Lung (tissue), 12 donors: Measurements from ENCODE around the gene KLRD1. TPM values are rescaled to one million over a fixed set of nuclear protein-coding genes. Genes with fewer than 3 reads are reported as not detected.

Experiments used
- ATAC-seq: fragments of 200-7000 bp; cut with Tn5 transposase; one replicate; pipeline ENCODE4 v1.9.1; 2020; ENCODE audit warnings: moderate number of reproducible peaks; ENCODE audit not compliant: insufficient read depth, low FRiP score
- DNase-seq, 3 donors: peaks; one replicate each; pipeline ENCODE4 v3.0.0-alpha.2; 2013 to 2017
- H3K27ac ChIP-seq, 2 donors: one replicate each; pipeline ENCODE4 v1.5.1; 2013; ENCODE audit warnings: mild to moderate bottlenecking in 2 of 2, moderate library complexity in 2 of 2, control low read depth in 1 of 2, inconsistent platforms in 1 of 2, low read depth in 1 of 2, low read length in 1 of 2
- H3K27me3 ChIP-seq, 3 donors: one replicate each; pipeline ENCODE4 v1.5.1; 2013; ENCODE audit warnings: low read length in 2 of 3; ENCODE audit not compliant: control insufficient read depth in 3 of 3, insufficient read depth in 3 of 3
- H3K36me3 ChIP-seq, 4 donors: one replicate each; pipeline ENCODE4 v1.5.1; 2013; ENCODE audit warnings: low read length in 4 of 4, mild to moderate bottlenecking in 1 of 4, moderate library complexity in 1 of 4; ENCODE audit not compliant: control insufficient read depth in 4 of 4, insufficient read depth in 4 of 4
- H3K4me1 ChIP-seq, 5 donors: one replicate each; pipeline ENCODE4 v1.5.1; 2013; ENCODE audit warnings: low read length in 5 of 5, mild to moderate bottlenecking in 2 of 5, moderate library complexity in 1 of 5; ENCODE audit not compliant: control insufficient read depth in 5 of 5, insufficient read depth in 5 of 5
- H3K4me3 ChIP-seq: one replicate; pipeline ENCODE4 v1.5.1; 2013; ENCODE audit warnings: mild to moderate bottlenecking, control low read depth, moderate library complexity
- H3K9ac ChIP-seq, 2 donors: one replicate each; pipeline ENCODE4 v1.5.1; 2013; ENCODE audit warnings: low read length in 2 of 2, control low read depth in 1 of 2; ENCODE audit not compliant: insufficient read depth in 1 of 2
- H3K9me3 ChIP-seq, 4 donors: one replicate each; pipeline ENCODE4 v1.5.1; 2013; ENCODE audit warnings: low read length in 3 of 4, mild to moderate bottlenecking in 1 of 4, moderate library complexity in 1 of 4; ENCODE audit not compliant: control insufficient read depth in 4 of 4, insufficient read depth in 3 of 4
- WGBS, 2 donors: extraction: QIAGEN DNeasy Blood & Tissue Kit; methylation state at CpG; one replicate each; pipeline ENCODE4 v1.1.7; 2013; 5-methylcytosine and 5-hydroxymethylcytosine counted together
- polyA plus RNA-seq, 2 donors: library from polyadenylated mRNA; stranded (reverse); fragments of 200-250 nt; gene quantifications; one replicate each; pipeline ENCODE4 v1.2.1, GENCODE V29; 2013
- total RNA-seq, 2 donors: library from RNA; depleted of rRNA in 1 of 2; stranded (reverse); fragments of >200 nt in 1 of 2; gene quantifications; one replicate each; pipeline ENCODE4 v1.2.1, GENCODE V29; 2014 to 2021
- TF ChIP-seq, protein P1 (sequence below): IDR thresholded peaks from 2 replicates; pipeline ENCODE4 v1.5.1; 2012; ENCODE audit warnings: mild to moderate bottlenecking; ENCODE audit errors: control extremely low read depth, extremely low read depth
- donor health status: control.
- donor health status: control.
- donor health status: Bipolar disorder and iron deficiency.
- donor health status: healthy.
- donor health status: DM: yes; HTN: yes; CAD: no.

Gene KLRD1
- total and polyA plus RNA-seq, 4 donors, result 1.1 to 5.2 (median 3.7) TPM

DNA sequence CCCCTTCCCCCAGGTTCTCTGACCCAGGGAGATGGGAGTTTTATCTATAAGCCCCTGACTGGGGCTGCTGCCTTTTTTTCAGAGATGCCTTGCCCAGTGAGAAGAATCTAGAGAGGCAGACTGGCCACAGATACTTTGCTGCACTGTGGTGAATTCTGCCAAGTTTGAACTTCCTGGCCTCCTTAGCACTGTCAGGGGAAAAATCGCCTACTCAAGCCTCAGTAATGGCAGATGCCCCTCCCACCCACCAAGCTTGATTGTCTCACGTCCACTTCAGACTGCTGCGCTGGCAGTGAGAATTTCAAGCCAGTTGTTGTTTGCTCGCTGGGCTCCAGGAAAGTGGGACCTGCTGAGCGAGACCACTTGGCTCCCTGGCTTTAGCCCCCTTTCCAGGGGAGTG is 50.5 kb downstream of the KLRD1 start:
- Histone ChIP-seq H3K36me3 (no peaks in the 10 kb centered on the region), H3K27me3 (no peaks in the 10 kb centered on the region), H3K4me3 (no peak overlapping the region), H3K27ac (no peak overlapping the region), H3K4me1 (peaks cover 0 to 17% (median 5%) of the 10 kb centered on the region in 5 donors), H3K9me3 (no peaks in the 10 kb centered on the region), H3K9ac (no peak overlapping the region)
- TF ChIP-seq, protein P1, sequence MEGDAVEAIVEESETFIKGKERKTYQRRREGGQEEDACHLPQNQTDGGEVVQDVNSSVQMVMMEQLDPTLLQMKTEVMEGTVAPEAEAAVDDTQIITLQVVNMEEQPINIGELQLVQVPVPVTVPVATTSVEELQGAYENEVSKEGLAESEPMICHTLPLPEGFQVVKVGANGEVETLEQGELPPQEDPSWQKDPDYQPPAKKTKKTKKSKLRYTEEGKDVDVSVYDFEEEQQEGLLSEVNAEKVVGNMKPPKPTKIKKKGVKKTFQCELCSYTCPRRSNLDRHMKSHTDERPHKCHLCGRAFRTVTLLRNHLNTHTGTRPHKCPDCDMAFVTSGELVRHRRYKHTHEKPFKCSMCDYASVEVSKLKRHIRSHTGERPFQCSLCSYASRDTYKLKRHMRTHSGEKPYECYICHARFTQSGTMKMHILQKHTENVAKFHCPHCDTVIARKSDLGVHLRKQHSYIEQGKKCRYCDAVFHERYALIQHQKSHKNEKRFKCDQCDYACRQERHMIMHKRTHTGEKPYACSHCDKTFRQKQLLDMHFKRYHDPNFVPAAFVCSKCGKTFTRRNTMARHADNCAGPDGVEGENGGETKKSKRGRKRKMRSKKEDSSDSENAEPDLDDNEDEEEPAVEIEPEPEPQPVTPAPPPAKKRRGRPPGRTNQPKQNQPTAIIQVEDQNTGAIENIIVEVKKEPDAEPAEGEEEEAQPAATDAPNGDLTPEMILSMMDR, result no peak
- ATAC-seq (no peak), DNase-seq (peak in 2 of 3 donors; percentile 16 to 31)
- WGBS, 2 donors, result 71 to 90% methylated on average over 5 of the region's 5 CpGs

GRCh38 chr12:10358969-10359368 is 51.3 kb downstream of the KLRD1 start:
- Histone ChIP-seq H3K27me3 (no peaks in the 10 kb centered on the region), H3K9me3 (no peaks in the 10 kb centered on the region), H3K4me3 (no peak overlapping the region), H3K27ac (no peak overlapping the region), H3K9ac (no peak overlapping the region), H3K4me1 (peaks cover 0 to 25% (median 10%) of the 10 kb centered on the region in 5 donors), H3K36me3 (no peaks in the 10 kb centered on the region)
- DNase-seq (no peak), ATAC-seq (no peak)
- WGBS, 2 donors, result 46 to 100% methylated on average over 1 of the region's 1 CpG
- TF ChIP-seq, protein P1, result no peak

DNA sequence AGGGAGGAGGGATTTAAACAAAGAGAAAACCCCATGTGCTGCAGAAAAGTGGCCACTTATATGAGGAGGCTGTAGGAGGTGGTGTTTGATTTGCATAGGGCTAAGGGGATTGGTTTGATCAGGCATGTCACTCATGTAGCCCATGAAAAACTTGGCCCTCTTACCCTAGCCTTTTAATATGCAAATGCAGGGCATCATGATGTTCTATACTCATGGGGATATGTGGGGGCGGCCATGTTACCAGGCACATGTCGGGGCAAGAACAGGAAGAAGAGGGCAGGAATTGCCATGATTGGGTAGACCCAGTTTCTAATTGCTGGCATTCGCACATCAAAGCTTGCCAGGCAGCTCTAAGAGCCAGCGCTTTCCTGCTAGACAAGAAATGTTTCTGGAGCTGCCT is 53.4 kb downstream of the KLRD1 start:
- Histone ChIP-seq H3K9me3 (no peaks in the 10 kb centered on the region), H3K4me1 (peaks cover 4 to 38% (median 15%) of the 10 kb centered on the region in 5 donors), H3K4me3 (no peak overlapping the region), H3K27me3 (no peaks in the 10 kb centered on the region), H3K9ac (no peak overlapping the region), H3K36me3 (no peaks in the 10 kb centered on the region), H3K27ac (peak overlapping the region in 1 of 2 donors; percentile 62)
- DNase-seq, result peak; percentile 34 to 60 (median 37)
- 76 to 82% methylated on average over 4 of the region's 4 CpGs for WGBS, 2 donors
- ATAC-seq, result no peak
- TF ChIP-seq, protein P1, result no peak

- DNase-seq, result peak; percentile 37 to 78 (median 57)
- H3K9ac ChIP-seq, result no peak overlapping the region
Observed at GRCh38 chr12:10361622-10362021, 54.0 kb downstream of the KLRD1 start.

More at GRCh38 chr12:10361622-10362021, 54.0 kb downstream of the KLRD1 start:
- TF ChIP-seq, protein P1, result no peak
- WGBS, 2 donors, result 57 to 76% methylated on average over 4 of the region's 4 CpGs
- Histone ChIP-seq H3K4me1 (peaks cover 4 to 43% (median 20%) of the 10 kb centered on the region in 5 donors), H3K27ac (no peak overlapping the region), H3K4me3 (no peak overlapping the region), H3K9me3 (no peaks in the 10 kb centered on the region), H3K36me3 (no peaks in the 10 kb centered on the region), H3K27me3 (no peaks in the 10 kb centered on the region)
- no peak for ATAC-seq
